Neuronal stem cell (in vitro differentiated cells): ENCODE measurements around the gene CACNG1.

Experiments
- DNase-seq: peaks from one replicate; pipeline ENCODE4 v3.0.0-alpha.2; 2013; ENCODE audit warnings: low spot score
- H2AFZ ChIP-seq: one replicate; pipeline ENCODE4 v1.6.1; 2013; ENCODE audit warnings: mild to moderate bottlenecking, low read length, inconsistent platforms
- H2AK5ac ChIP-seq: 2 replicates; pipeline ENCODE4 v1.6.1; 2013; ENCODE audit warnings: low read depth, mild to moderate bottlenecking, inconsistent platforms, low read length, moderate library complexity, mixed read lengths
- H2BK120ac ChIP-seq: 2 replicates; pipeline ENCODE4 v1.6.1; 2013; ENCODE audit warnings: low read depth, mild to moderate bottlenecking, inconsistent platforms, low read length, moderate library complexity, mixed read lengths
- H2BK12ac ChIP-seq: one replicate; pipeline ENCODE4 v1.6.1; 2013; ENCODE audit warnings: low read length, inconsistent platforms
- H2BK15ac ChIP-seq: 2 replicates; pipeline ENCODE4 v1.6.1; 2013; ENCODE audit warnings: mild to moderate bottlenecking, low read length, inconsistent platforms, mixed read lengths
- H2BK5ac ChIP-seq: one replicate; pipeline ENCODE4 v1.6.1; 2013; ENCODE audit warnings: inconsistent platforms, mild to moderate bottlenecking, low read length, moderate library complexity
- H3K14ac ChIP-seq: one replicate; pipeline ENCODE4 v1.6.1; 2013; ENCODE audit warnings: low read length, inconsistent platforms
- H3K18ac ChIP-seq: 2 replicates; pipeline ENCODE4 v1.6.1; 2013; ENCODE audit warnings: low read length, inconsistent platforms
- H3K23ac ChIP-seq: 2 replicates; pipeline ENCODE4 v1.6.1; 2013; ENCODE audit warnings: low read depth, mild to moderate bottlenecking, mixed read lengths, low read length, inconsistent platforms; ENCODE audit not compliant: poor library complexity
- H3K27ac ChIP-seq: replicated peaks from 3 replicates; pipeline ENCODE4 v1.5.1; 2013; ENCODE audit warnings: low read length, inconsistent platforms
- H3K27me3 ChIP-seq, 3 experiments: 2 replicates each; pipeline ENCODE4 v1.6.1; 2013; ENCODE audit warnings: low read length in 3 of 3, mild to moderate bottlenecking in 2 of 3, inconsistent platforms in 1 of 3, low read depth in 1 of 3, mixed read lengths in 1 of 3, moderate library complexity in 1 of 3; ENCODE audit not compliant: control insufficient read depth in 3 of 3, insufficient read depth in 3 of 3
- H3K36me3 ChIP-seq, 2 donors: replicated peaks in 1 of 2; 2 replicates each; pipeline ENCODE4 v1.6.1; 2013; ENCODE audit warnings: low read length in 2 of 2; ENCODE audit not compliant: control insufficient read depth in 2 of 2, insufficient read depth in 2 of 2
- H3K4ac ChIP-seq: 2 replicates; pipeline ENCODE4 v1.6.1; 2013; ENCODE audit warnings: inconsistent platforms, mild to moderate bottlenecking, low read length, moderate library complexity
- H3K4me1 ChIP-seq, 2 donors: 1 replicate in 1 of 2; 2 replicates in 1 of 2; pipeline ENCODE4 v1.6.1; 2013; ENCODE audit warnings: low read length in 2 of 2, low read depth in 1 of 2; ENCODE audit not compliant: control insufficient read depth in 2 of 2, insufficient read depth in 1 of 2
- H3K4me2 ChIP-seq: one replicate; pipeline ENCODE4 v1.6.1; 2013; ENCODE audit warnings: mild to moderate bottlenecking, low read length, inconsistent platforms; ENCODE audit not compliant: insufficient read depth, poor library complexity, severe bottlenecking
- H3K4me3 ChIP-seq, 2 donors: 2 replicates each; pipeline ENCODE4 v1.5.1; 2013; ENCODE audit warnings: low read length in 2 of 2, mild to moderate bottlenecking in 2 of 2, inconsistent platforms in 1 of 2, moderate library complexity in 1 of 2
- H3K79me1 ChIP-seq: one replicate; pipeline ENCODE4 v1.6.1; 2013; ENCODE audit warnings: low read depth, mild to moderate bottlenecking, inconsistent platforms, low read length, moderate library complexity
- H3K9ac ChIP-seq: one replicate; pipeline ENCODE4 v1.6.1; 2013; ENCODE audit warnings: mild to moderate bottlenecking, low read depth, low read length, inconsistent platforms; ENCODE audit not compliant: poor library complexity
- H3K9me3 ChIP-seq, 2 donors: replicated peaks in 1 of 2; 2 replicates each; pipeline versions ENCODE3 to v1.6.1; 2013; ENCODE audit warnings: low read length in 2 of 2, mild to moderate bottlenecking in 2 of 2, inconsistent platforms in 1 of 2, low read depth in 1 of 2, mixed read lengths in 1 of 2, moderate library complexity in 1 of 2; ENCODE audit not compliant: control insufficient read depth in 2 of 2, insufficient read depth in 1 of 2
- H4K8ac ChIP-seq: one replicate; pipeline ENCODE4 v1.6.1; 2013; ENCODE audit warnings: low read depth, mild to moderate bottlenecking, inconsistent platforms, low read length, moderate library complexity
- H4K91ac ChIP-seq: one replicate; pipeline ENCODE4 v1.6.1; 2013; ENCODE audit warnings: low read length, low read depth, mild to moderate bottlenecking, inconsistent platforms; ENCODE audit not compliant: poor library complexity
- WGBS, 2 donors: extraction: QIAGEN DNeasy Blood & Tissue Kit; methylation state at CpG; one replicate each; pipeline ENCODE4 v1.1.7; 2013; ENCODE audit warnings: missing lambda C conversion rate in 2 of 2, mixed read lengths in 1 of 2; ENCODE audit not compliant: insufficient read length in 2 of 2, insufficient replicate concordance in 1 of 2; ENCODE audit errors: extremely low coverage in 2 of 2; 5-methylcytosine and 5-hydroxymethylcytosine counted together

The CACNG1 gene

DNA sequence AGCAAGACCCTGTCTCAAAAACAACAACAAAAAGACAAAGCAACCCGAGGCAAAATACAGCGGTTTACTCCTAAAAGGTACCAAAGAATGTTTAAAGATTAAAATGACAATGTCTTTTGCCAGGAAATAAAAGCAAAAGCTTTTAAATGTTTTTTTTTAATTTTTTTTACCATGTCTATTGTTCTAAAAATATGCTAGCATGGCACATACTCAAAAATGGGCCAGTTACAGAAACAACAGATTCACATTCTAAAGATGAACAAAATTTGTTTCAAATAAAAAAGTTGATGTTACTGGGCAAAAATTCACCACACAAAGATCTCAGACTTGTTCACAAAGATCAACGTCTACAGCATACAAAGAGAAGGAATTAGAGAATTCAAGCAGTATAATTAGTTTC lies 41.1 kb downstream of the CACNG1 start:
- H2BK12ac ChIP-seq, result no peak overlapping the region
- H3K4ac ChIP-seq, result no peak overlapping the region
- H3K27me3 ChIP-seq, result no peaks in the 10 kb centered on the region
- no peak overlapping the region for H4K91ac ChIP-seq
- no peak overlapping the region for H2BK5ac ChIP-seq
- no peak overlapping the region for H2AFZ ChIP-seq
- peaks cover 0 to 6% of the 10 kb centered on the region in 2 donors for H3K9me3 ChIP-seq
- H3K4me2 ChIP-seq, result no peak overlapping the region
- H3K36me3 ChIP-seq, result peaks cover 2 to 34% of the 10 kb centered on the region in 2 donors
- no peaks in the 10 kb centered on the region for H3K79me1 ChIP-seq
- no peak overlapping the region for H3K23ac ChIP-seq
- H3K18ac ChIP-seq, result no peak overlapping the region
- H3K14ac ChIP-seq, result no peak overlapping the region
- H3K4me3 ChIP-seq, result no peak overlapping the region
- DNase-seq, result no peak
- no peak overlapping the region for H4K8ac ChIP-seq
- H3K9ac ChIP-seq, result no peak overlapping the region
- H2BK15ac ChIP-seq, result no peak overlapping the region
- H3K27ac ChIP-seq, result no peak overlapping the region
- WGBS, 2 donors, result no CpG with 5 or more reads among the region's 3 CpGs
- no peaks in the 10 kb centered on the region for H3K4me1 ChIP-seq
- no peak overlapping the region for H2BK120ac ChIP-seq
- no peak overlapping the region for H2AK5ac ChIP-seq

DNA sequence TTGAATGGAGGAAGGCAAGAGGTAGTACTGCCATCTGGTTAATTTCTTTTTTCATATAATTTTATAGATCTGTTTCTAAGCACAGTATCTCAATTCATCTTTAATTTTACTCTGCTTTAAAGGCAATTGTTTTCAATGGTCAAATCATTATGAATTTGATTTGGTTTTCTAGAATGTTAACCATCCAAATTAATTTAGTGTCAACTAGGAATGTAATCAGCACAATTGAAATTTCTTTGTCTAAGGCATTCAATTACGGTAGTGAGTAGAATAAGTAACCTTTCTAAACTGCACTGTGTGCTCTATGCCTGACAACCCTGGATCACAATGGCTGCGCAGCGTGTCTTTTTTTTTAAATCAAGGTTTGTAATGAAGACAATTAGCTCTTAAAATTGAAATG lies 44.3 kb downstream of the CACNG1 start:
- DNase-seq, result no peak
- Histone ChIP-seq H2AK5ac (no peak overlapping the region), H2BK15ac (no peak overlapping the region), H3K4me3 (no peak overlapping the region), H3K27ac (no peak overlapping the region), H3K4me2 (no peak overlapping the region), H3K79me1 (no peaks in the 10 kb centered on the region), H4K8ac (no peak overlapping the region), H3K9ac (no peak overlapping the region), H3K27me3 (no peaks in the 10 kb centered on the region), H2BK12ac (no peak overlapping the region), H2BK120ac (no peak overlapping the region), H3K9me3 (peaks cover 0 to 6% of the 10 kb centered on the region in 2 donors), H2BK5ac (no peak overlapping the region), H2AFZ (no peak overlapping the region), H3K36me3 (peaks cover 2 to 27% of the 10 kb centered on the region in 2 donors), H3K18ac (no peak overlapping the region), H3K4ac (no peak overlapping the region), H4K91ac (no peak overlapping the region), H3K4me1 (no peaks in the 10 kb centered on the region), H3K14ac (no peak overlapping the region), H3K23ac (no peak overlapping the region)
- WGBS, 2 donors, result no CpG with 5 or more reads among the region's 3 CpGs

DNA sequence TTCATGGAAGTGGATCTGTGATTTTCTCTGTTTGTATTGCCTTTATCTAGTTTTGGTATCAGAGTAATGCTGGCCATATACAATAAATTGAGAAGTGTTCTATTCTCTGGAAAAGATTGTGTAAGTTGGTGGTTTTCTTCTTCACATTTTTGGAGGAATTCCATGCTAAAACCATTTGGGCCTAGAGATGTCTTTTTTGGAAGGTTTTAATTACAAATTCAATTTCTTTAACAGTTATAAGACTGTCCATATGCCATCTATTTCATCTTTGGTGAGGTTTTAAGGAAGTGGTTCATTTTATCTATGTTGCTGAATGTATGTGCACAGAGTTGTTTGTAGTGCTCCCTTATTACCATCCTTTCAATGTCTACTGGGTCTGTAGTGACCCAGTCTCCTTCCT lies 46.0 kb downstream of the CACNG1 start:
- Histone ChIP-seq H3K18ac (no peak overlapping the region), H3K27me3 (no peaks in the 10 kb centered on the region), H3K9ac (no peak overlapping the region), H2BK12ac (no peak overlapping the region), H3K4me3 (no peak overlapping the region), H3K9me3 (peaks cover 0 to 6% of the 10 kb centered on the region in 2 donors), H3K36me3 (peaks cover 2 to 20% of the 10 kb centered on the region in 2 donors), H2BK5ac (no peak overlapping the region), H2AFZ (no peak overlapping the region), H3K23ac (no peak overlapping the region), H3K4me2 (no peak overlapping the region), H2AK5ac (no peak overlapping the region), H3K4ac (no peak overlapping the region), H3K14ac (no peak overlapping the region), H4K8ac (no peak overlapping the region), H2BK120ac (no peak overlapping the region), H2BK15ac (no peak overlapping the region), H3K79me1 (no peaks in the 10 kb centered on the region), H4K91ac (no peak overlapping the region), H3K27ac (no peak overlapping the region), H3K4me1 (no peaks in the 10 kb centered on the region)
- no peak for DNase-seq

DNA sequence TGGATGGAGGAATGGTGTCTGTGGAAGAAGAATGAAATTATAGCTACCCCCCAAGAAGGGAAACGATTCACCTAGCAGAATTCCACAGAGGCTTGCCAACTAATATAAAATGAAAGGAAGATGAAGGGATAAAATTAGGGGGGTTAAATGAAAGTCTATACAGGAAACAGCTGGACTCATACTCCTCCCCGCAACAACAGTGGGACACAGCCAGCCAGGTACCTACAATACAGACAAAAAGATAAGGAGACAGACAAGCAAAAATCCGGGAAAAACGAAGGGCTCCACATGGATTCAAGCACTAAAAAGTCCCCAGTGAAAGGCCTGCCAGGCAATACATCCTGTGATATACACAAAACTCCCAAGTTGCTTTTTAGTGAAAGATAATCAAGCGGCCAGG lies 47.9 kb downstream of the CACNG1 start:
- Histone ChIP-seq H3K4me3 (no peak overlapping the region), H2BK15ac (no peak overlapping the region), H3K9ac (no peak overlapping the region), H3K14ac (no peak overlapping the region), H2AK5ac (no peak overlapping the region), H3K18ac (no peak overlapping the region), H3K4me1 (no peaks in the 10 kb centered on the region), H4K91ac (no peak overlapping the region), H3K36me3 (peaks cover 0 to 9% of the 10 kb centered on the region in 2 donors), H3K9me3 (peaks cover 0 to 17% of the 10 kb centered on the region in 2 donors), H2BK5ac (no peak overlapping the region), H3K23ac (no peak overlapping the region), H4K8ac (no peak overlapping the region), H3K79me1 (no peaks in the 10 kb centered on the region), H2BK120ac (no peak overlapping the region), H3K4me2 (no peak overlapping the region), H3K27me3 (no peaks in the 10 kb centered on the region), H3K27ac (no peak overlapping the region), H3K4ac (no peak overlapping the region), H2BK12ac (no peak overlapping the region), H2AFZ (no peak overlapping the region)
- no CpG with 5 or more reads among the region's 5 CpGs for WGBS, 2 donors
- no peak for DNase-seq
